ENCODE results near the gene CAVIN3. TPM values are rescaled to one million over a fixed set of nuclear protein-coding genes. Genes with fewer than 3 reads are reported as not detected.

CAVIN3 gene
- total and polyA plus RNA-seq, 2 of the 4 experiments (the other 2 are of a cell fraction), result 112 to 185 TPM

GRCh38 chr11:6271598-6271997, 48.7 kb downstream of the CAVIN3 start:
- Histone ChIP-seq H4K8ac (ENCODE audit: low read depth in 2 of 2, low read length in 2 of 2) (no peak overlapping the region), H3K18ac (ENCODE audit: low read depth, low read length) (no peak overlapping the region), H3K4me2 (ENCODE audit: low read depth, low read length) (no peak overlapping the region), H3K23ac (ENCODE audit: low read depth, low read length) (no peak overlapping the region), H3K4me1 (ENCODE audit: control insufficient read depth, insufficient read depth, low read length) (no peaks in the 10 kb centered on the region), H2BK5ac (ENCODE audit: low read depth, low read length, poor library complexity, severe bottlenecking) (no peak overlapping the region), H3K4ac (ENCODE audit: low read depth, low read length) (no peak overlapping the region), H3K27me3 (ENCODE audit: control insufficient read depth, insufficient read depth, low read length) (peaks cover 2% of the 10 kb centered on the region; the same call in 1 of the 2 replicates), H2BK120ac (ENCODE audit: low read depth, low read length) (no peak overlapping the region), H3K14ac (replicated peaks; ENCODE audit: low read depth, low read length) (no peak overlapping the region), H3K4me3 (ENCODE audit: insufficient read depth, low read depth, low read length) (no peak overlapping the region), H3K27ac (ENCODE audit: insufficient read depth, low read length) (no peak overlapping the region), H3K9me1 (ENCODE audit: insufficient read depth, low read length) (no peaks in the 10 kb centered on the region), H3K9ac (ENCODE audit: low read depth, low read length) (no peak overlapping the region), H3K79me1 (ENCODE audit: low read depth in 1 of 2, low read length in 2 of 2) (no peaks in the 10 kb centered on the region), H2AFZ (replicated peaks; ENCODE audit: low read length, poor library complexity) (no peak overlapping the region), H2AK9ac (replicated peaks; ENCODE audit: low read depth, low read length, poor library complexity) (no peak overlapping the region), H4K5ac (ENCODE audit: low read depth, low read length) (no peak overlapping the region), H3K36me3 (ENCODE audit: control insufficient read depth, insufficient read depth, low read length) (no peaks in the 10 kb centered on the region), H3K9me3 (ENCODE audit: control insufficient read depth, insufficient read depth, low read length) (no peaks in the 10 kb centered on the region), H3K56ac (ENCODE audit: extremely low read depth, insufficient read depth, low read length) (no peak overlapping the region), H2AK5ac (ENCODE audit: low read depth, low read length) (no peak overlapping the region), H4K20me1 (ENCODE audit: insufficient read depth, low read length) (no peaks in the 10 kb centered on the region), H2BK15ac (ENCODE audit: low read depth, low read length) (no peak overlapping the region), H4K91ac (ENCODE audit: insufficient read depth, low read depth, low read length) (no peak overlapping the region), H2BK20ac (ENCODE audit: low read depth, low read length) (no peak overlapping the region)
- in situ Hi-C loops (cut with MboI; ENCODE audit: low sequenced_read_pairs), result no loop called here
- dilution Hi-C loops (cut with HindIII; ENCODE audit: low sequenced_read_pairs, unreplicated experiment), result no loop called here
- DNase-seq (no peak), ATAC-seq (ENCODE audit: low read depth) (no peak)
- no TSS peak for BruUV-seq (replicated peaks)
- POLR2A ChIA-PET (ENCODE audit: unreplicated experiment), result no interaction called here
- TF ChIP-seq CHD1 (IDR thresholded peaks at IDR 0.05; ENCODE audit: low read depth, low read length) (no peak), SMC3 (IDR thresholded peaks at IDR 0.05; ENCODE audit: low read depth, low read length) (no peak), CTCF (conservative IDR thresholded peaks at IDR 0.05; ENCODE audit: low read depth, low read length) (no peak), MAZ (IDR thresholded peaks at IDR 0.05; ENCODE audit: borderline replicate concordance, low read depth, low read length) (no peak), POLR2A (IDR thresholded peaks at IDR 0.05; ENCODE audit: low read depth, low read length) (no peak), FOS (IDR thresholded peaks at IDR 0.05; ENCODE audit: low read depth, low read length) (no peak), MAFK (IDR thresholded peaks at IDR 0.05; ENCODE audit: low read depth, low read length) (no peak)
- TF ChIP-seq, protein P1, sequence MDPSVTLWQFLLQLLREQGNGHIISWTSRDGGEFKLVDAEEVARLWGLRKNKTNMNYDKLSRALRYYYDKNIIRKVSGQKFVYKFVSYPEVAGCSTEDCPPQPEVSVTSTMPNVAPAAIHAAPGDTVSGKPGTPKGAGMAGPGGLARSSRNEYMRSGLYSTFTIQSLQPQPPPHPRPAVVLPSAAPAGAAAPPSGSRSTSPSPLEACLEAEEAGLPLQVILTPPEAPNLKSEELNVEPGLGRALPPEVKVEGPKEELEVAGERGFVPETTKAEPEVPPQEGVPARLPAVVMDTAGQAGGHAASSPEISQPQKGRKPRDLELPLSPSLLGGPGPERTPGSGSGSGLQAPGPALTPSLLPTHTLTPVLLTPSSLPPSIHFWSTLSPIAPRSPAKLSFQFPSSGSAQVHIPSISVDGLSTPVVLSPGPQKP (IDR thresholded peaks at IDR 0.05; ENCODE audit: borderline replicate concordance, low read depth, low read length), result no peak
- WGBS, 2 experiments (ENCODE audit: extremely low coverage in 2 of 2, insufficient read length in 1 of 2), result no CpG with 5 or more reads among the region's 3 CpGs
- intact Hi-C loops (cut with micrococcal nuclease), result no loop called here
- CTCF ChIA-PET, result no interaction called here
